Measurements from ENCODE around the gene TRIM73.
"Not testable (repeated sequence)": the region's sequence is repeated elsewhere in the genome, so short reads cannot be mapped to it uniquely, and the experiment has no call there.

TRIM73 gene

DNA sequence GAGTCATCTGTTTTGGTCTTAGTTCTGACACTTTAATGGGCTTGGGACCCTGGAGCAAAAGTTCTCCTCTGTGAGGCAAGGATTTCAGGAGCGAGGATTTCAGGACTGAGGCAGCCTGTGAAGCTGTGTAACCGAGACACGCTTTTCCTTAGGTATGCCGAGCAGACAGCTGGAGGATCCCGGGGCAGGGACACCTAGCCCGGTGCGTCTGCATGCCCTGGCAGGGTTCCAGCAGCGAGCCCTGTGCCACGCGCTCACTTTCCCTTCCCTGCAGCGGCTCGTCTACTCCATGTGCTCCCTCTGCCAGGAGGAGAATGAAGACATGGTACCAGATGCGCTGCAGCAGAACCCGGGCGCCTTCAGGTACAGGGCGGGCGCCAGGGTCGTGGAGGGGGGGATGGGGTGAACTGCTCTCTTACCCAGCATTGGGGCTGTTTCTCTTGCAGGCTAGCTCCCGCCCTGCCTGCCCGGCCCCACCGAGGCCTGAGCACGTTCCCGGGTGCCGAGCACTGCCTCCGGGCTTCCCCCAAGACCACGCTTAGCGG, 20.5 kb downstream of the TRIM73 start:
- DNase-seq: not testable (repeated sequence)

DNA sequence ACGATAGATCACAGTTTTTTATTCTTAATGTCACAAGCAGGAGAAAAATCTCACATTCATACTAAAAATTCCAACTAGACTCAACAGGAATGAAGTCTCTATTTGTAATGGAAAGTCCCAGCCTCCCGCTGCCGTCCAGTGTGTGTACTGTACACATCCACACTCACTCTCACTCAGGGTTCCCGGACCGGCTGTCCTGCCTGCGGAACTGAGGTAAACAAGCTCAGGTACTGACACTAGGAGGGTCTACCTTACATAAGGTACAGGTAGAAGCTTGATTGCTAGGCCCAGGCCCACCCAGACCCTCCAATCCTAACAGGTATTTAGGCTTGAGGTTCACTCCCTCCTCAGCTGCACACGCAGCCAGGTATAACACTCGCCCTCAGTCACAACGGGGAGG, 21.4 kb downstream of the TRIM73 start:
- not testable (repeated sequence) for DNase-seq

DNA sequence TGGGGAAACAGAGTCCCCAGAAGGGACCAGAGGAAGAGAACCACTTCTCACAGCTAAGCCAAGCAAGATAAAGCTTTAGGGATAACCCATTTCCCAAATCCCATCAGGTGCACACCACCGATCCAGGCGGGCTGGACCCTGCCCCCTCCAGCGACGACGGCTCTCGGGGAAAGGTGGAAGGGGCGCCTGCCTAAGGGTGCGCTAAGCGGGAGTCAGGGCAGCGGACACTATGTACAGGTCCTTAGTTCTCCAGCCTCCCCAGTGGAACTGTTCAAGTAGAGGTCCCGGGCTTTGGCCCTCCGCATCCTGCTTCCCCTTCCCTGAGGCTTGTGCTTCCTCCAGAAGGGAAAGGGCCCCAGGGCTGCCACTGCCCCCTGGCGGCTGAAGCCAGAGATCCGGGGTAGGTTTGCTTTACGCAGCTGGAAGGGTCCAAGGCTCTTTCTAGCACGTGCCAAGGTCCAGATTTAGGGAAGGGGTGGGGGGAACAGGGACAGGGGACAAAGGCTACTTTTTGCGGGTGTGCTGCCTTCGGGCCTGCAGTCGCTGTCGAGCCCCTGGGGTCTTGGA, 22.9 kb downstream of the TRIM73 start:
- not testable (repeated sequence) for DNase-seq

DNA sequence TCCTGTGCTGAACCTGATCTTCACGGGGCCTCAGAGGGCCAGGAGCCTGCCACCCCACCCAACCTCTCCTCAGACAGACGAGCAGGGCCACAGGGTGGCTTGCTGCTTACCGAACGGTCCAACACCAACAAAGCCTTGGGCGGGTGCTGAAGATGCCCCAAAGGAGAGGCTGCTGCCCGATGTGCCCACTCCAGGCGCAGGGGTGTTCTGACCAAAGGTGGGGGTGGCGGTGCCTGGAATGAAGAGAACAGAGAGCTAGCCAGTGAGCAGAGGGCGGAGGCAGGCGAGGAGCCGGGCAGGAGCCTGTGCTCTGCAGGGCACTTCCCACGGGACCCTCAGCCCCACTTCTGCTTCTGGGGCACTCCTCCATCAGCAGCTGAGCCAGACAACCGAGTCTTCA, 23.8 kb downstream of the TRIM73 start:
- DNase-seq: not testable (repeated sequence)

DNA sequence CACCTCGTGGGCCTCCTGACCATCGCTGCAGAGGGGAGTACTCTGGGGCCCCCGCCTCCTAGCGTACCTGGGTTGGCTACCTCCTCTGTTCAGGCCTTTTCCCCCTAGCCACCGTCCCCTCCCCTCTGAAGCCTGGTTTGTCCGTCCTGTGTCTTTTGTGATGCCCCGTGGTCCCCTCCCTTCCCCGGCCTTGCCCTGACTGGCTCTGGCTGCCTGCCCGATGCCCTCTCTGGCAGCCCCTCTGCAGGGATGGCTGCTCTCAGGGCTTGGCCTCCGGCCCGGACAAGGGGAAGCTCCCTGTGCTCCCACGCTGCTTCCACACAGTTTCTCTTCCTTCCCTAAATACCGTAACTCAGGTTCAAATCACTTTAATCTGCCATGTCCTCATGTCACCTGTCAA, 24.3 kb downstream of the TRIM73 start:
- DNase-seq: not testable (repeated sequence)

DNA sequence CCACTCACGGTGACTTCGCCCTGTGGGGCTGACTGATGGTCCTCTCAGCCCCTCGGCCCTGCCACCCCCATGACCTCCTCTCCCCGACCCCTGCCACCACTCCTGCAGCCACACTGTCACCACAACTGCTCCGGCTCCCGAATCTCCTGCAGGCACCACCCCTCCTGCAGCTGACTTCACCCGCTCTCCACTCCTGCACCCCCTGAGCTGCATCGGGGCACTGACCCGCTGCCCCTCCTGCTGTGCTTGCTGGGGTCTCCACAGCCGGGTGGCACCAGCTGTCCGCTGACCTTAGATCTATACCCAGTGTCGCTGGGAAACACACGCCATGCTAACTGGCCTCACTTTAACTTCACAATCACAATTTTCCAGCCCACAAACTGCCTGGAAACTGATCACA, 24.7 kb downstream of the TRIM73 start:
- not testable (repeated sequence) for DNase-seq

DNA sequence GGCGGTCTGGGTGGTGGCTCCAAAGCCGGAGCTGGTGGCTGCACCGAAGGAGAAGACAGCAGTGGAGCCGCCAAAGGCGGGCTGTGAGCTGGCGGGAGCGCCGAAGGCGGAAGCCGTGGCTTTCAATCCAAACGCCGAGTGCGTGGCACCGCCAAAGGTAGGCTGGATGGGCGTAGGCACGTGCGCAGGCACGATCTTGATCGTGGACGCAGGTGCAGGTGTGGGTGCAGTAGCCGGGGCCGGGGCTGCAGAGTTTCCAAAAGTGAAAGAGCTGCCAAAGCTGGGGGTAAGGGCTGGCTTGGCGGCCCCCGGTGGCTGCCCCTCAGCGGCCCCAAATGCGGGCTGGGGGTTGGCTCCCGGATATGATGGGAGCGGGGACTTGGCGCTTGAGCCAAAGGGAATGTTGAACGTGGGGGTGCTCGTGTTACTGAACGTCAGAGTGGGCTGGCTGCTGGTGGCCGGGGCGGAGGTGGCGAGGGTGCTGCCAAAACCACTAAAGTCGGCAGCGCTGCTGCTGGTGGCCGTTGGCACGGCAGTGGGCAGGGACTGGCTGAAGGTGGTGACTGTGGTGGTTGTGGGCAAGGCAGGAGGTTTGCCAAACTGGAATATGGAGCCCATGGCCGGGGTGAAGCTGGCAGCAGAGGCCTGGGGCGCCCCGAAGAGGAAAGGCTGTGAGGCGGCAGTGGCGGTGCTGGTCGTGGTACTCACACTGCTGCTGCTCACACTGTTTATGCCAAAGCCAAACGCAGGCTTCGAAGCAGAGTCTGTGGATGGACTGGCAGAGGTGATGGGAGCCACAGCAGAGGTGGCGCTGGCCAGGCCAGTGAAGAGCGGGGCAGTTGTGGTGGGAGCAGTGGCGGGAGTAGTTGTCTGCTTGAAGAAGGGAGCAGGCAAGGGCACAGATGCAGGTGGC, 26.6 kb downstream of the TRIM73 start:
- not testable (repeated sequence) for DNase-seq

DNA sequence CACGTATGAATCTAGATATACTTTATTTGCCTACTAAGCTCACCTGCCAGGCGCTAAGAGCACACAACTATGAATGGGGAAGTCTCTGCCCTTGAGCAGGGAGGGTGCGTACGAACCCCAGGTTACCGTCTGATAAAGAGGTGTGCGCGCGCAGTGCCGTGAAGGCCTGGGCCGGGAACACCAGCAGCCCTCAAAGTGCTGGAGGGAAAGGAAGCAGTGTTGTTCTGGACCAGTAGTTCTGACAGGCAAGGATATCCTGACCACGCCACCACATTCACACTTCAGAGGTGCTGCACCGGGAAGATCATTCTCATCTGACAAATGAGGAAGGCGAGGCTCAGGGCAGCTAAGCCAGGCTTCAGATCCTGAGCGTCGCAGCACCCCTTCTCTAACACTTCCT, 28.1 kb downstream of the TRIM73 start:
- DNase-seq: not testable (repeated sequence)

DNA sequence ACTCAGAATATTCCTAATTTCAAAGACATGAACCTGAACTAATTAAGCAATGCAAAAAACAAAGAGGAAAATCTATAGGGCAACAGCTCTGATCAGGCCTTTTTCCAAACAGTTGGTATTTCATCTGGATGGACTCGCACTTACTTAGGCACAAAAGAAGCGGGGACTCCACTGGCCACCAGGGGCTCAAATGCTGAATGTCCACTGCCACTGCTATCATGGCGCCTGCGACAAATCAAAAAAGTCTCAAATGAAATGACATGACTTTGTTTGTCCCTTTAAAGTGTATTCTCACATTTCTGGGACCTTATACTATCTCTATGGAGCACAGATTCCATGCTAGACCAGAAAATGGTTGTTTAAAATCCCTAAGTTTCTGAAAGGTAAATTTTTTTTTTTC, 43.6 kb downstream of the TRIM73 start:
- DNase-seq: not testable (repeated sequence)

DNA sequence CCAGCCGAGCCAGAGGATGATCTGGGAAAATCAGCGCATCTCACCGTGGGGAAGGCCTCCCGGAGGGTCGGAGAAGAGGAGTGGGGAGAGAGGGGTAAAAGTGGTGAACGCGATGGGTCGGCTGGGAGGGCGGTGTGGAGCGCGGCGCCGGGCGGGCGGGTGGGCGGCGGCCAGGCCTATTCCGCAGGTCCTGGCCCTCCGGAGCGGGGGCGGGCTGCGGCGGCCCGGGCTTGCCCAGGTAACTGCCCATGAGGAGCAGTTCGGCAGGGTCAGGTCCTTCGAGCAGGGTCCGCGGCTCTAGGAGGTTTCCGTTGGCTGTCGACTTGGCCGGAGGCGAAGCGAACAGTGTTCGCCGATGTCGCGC, 46.7 kb downstream of the TRIM73 start:
- not testable (repeated sequence) for DNase-seq

DNA sequence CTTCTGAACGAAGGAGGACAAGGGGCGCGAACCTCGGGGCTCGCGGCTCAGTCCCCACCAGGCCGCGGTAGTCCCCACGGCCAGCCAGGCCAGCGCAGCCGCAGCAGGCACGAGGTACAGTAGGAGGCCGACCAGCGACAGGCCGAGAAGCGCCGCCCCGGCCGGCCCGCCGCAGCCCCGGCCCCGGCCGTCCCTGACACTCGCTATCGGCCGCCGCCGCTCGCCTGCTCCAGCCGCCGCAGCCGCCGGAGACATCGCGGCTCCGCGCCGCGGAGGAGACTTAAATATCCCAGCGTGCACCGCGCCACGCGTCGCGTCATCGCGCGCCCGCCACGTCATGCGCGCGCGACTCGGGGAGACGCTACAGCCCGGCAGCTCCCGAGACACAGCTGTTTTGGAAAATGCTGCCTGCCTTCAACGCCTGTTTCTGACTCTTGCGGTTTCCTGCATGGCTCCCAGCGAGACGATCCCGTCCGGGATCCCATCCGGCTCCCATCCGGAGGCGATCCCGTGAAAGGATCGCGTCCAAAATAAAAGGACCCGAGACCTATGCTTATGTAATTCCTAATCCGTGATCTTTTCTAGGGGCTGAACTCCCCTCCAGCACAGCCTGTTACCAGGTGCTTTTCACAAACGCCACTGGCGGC, 47.2 kb downstream of the TRIM73 start:
- DNase-seq: not testable (repeated sequence)

DNA sequence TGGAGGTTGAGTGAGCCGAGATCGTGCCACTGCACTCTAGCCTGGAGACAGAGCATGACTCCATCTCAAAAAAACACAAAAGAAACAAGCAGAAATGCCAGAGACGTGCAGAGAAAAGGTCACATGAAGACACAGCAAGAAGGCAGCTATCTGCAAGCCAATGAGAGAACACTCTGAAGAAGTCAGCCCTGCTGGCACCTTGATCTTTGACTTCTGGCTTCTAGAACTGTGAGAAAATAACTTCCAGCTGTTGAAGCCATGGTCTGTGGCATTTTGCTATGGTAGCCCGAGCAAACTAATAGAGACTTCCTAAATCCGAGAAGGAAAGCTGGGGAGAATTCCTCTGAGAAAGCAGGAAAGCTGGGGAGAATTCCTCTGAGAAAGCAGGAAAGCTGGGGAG, 54.5 kb downstream of the TRIM73 start:
- DNase-seq: not testable (repeated sequence)

DNA sequence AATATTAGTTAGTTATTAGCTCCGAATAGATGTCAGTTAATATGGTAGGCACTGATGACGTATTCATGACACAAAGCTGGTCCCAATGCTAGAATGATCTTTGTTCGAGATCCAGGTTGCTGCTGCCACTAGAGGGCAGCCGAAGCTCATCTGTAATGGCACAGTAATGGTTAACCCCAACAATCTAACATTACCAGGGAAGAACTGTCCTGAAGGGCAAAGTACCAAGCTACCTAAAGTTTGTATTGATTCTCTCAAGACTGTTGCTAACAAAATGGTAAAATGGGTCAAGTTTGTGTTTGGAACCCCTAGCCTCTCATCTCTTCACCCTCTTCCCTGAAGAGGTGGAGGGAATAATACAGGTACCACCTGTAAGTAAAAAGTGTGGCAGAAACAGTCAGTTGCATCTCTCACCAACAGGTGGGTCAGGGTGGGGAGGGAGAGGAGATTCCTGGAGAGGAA, 57.1 kb downstream of the TRIM73 start:
- not testable (repeated sequence) for DNase-seq

Data from activated gamma-delta T cell (primary cell).